ENCODE data around the gene ANTXRL.
"Not testable (repeated sequence)": the region's sequence is repeated elsewhere in the genome, so short reads cannot be mapped to it uniquely, and the experiment has no call there.

ANTXRL gene

DNA sequence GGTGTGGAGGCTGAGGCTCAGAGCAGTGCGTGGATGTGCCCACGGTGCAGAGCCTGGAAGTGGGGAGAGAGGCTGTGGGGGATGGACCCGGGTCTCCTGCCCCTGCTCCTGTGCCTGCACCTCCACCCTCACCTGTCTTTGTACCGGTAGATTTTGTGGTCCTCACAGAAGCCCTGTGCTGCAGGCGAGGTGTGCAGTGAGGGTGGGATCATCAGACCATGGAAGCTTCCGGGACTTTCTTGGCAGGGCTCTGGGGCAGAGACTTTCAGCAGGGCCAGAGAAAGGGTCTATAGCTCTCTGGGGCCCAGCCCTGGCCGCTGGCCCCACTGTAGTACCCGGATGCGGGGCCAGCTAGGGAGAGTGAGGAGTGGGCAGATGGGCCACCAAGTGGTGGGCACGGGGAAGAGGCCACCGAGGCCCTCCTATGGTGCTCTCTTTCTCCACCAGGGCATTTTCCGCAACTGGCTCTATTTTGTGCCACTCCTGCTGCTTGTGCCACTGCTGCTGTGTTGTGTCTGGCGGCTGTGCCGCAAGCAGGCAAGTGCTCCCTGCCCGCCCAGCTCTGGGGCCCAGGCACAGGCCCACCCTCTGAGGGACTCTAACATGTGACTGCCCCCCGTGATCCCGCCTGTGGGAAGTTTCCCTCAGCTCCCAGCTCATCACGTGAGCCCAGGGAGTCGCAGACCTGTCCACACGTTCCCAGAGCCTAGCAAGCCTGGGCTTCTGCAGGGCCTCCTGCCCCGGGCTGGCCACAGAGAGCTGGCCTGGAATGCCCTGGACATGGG, 22.1 kb downstream of the ANTXRL start:
- no peak for DNase-seq (ENCODE audit: low read depth)

DNA sequence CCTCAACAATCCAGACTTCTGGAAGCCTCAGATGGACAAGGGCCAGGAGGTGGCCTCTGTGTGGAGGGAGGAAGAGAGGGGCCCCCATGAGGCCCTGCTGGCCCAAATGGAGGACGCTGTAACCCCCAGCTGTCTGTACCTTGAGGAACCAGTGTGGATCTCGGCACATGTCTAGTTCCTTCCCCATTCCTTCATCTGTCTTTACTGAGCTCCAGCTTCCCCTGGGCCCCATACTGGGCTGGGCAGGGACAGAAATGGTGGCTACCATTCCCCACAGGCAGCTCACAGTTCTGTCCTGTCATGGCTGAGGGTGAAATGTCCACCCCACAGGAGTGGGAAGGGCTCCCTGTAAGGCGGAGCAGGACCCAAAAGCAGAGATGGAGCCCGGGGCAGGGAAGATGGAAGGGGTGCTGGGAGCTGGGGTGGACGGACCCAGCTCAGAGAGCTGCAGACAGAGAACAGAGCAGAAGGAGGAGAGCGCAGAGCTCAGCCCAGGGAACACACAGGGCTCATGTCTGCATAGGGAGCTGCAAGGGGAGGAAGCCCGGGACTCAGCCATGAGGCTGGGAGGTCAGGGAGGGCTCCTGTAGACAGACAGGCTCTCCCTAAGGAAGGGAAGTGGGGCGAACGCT, 22.8 kb downstream of the ANTXRL start:
- no peak for DNase-seq (ENCODE audit: low read depth)

DNA sequence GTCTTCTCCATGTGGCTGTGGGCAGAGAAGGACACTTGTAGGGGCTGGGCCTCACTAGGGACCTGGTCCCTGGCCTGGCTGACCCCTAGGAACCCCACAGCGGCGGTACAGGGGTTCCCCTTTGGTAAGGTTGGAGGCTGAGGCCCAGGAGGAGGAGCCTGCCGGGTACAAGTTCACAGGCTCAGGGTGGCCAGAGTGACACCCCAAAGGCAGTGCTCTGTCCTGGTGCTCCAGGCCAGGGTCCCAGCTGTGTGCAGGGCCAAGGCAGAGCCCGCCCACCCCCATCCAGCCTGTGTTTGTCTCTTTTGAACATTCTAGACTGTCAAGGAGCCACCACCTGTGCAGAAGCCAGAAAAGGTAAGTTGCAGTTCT, 23.3 kb downstream of the ANTXRL start:
- no peak for DNase-seq (ENCODE audit: low read depth)

DNA sequence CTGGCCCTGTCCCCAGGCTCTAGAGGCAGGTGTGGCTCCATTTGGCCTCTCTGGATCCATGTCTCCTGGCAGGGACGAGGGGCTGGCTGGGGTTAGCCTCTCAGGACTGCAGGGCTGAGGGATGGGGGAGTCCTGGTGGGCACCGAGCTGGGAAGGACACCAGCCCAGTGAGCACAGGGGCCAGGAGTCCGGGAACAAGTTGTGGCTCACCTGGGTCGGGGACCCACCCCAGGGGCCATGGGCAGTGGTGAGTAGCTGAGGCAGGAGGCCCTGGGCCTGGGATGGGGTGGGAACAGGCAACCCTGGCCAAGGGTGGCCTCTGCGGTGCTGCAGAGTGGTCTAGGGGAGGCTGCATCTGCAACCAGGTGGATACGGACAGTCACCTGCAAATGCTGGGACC, 24.1 kb downstream of the ANTXRL start:
- no peak for DNase-seq (ENCODE audit: low read depth)

DNA sequence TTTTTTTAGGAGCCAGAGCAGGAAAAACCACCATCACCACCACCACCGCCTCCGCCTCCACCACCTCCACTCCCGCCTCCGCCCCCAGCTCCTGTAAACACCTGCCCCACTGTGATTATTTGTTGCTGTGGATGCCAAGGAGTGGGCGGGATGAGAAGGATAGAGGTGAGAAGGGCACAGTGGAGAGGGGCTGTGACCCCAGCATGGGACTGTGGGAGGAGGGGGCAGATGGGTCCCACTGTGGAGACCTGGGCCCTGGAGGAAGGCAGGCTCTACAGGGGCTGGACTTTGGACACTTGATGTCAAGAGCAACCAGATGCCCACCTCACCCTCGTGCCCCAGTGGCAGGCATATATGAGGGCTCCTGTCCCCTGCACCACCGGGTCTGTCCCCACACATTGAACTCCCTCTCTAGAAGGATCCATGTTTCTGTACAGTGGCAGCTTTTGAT, 24.7 kb downstream of the ANTXRL start:
- no peak for DNase-seq (ENCODE audit: low read depth)

DNA sequence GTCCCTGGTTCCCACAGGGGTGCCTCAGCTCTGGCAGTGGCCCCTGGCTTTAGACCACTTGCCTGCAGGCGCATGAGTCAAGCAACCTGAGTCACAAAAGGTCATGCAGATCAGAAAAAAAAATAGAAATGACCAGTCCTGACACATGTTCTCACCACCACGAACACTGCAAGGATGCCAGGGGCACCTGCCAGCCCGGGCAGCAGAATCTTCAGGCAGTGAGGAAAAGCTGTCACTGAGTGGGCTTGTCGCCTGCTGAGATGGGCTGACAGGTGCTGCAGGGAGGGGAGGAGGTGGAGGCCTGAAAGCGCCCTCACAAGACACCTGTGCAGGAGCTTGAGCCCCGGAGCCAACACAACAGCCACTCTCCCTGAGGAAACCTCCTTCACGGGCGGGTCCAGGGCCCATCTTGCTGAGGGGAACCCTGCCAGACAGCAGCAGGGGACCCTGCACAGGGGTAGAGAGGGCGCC, 25.2 kb downstream of the ANTXRL start:
- DNase-seq (ENCODE audit: low read depth), result not testable (repeated sequence)

DNA sequence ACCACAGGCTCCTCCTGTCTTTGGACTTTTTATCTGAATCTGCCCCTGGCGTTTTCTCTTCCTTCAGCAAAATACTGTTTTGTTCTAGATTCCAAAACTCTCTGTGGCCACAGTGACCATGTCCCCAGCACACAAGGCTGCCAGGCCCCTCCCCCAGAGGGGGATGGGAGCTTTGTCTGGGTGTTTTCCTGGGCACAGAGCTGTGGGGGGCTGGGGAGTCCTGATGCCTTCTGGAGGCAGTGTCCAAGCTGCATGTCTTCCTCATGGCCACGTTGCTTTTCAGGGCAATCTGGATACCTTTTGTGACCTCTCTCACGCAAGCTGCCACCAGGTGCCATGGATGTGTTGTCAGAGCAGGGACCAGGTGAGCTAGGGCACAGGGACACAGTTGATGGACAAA, 26.2 kb downstream of the ANTXRL start:
- DNase-seq (ENCODE audit: low read depth), result no peak

DNA sequence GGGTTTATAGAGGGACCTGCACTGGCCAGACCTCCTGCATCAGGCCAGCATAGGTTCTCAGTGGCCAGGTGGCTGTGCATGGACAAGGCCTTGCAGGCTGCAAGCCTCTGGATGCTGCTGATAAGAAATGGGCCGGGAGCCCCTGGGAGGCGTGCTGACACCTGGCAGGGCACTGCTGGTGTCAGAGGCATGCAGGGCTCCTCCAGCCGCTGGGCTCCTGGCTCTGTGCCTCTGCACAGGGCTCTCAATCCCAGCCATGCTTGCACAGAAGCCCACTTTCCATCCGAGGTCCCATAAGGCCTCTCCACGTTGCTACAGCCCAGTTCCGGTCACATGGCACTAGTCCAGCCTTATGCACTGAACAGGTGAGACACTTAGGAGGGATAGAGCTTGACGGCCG, 27.3 kb downstream of the ANTXRL start:
- no peak for DNase-seq (ENCODE audit: low read depth)

DNA sequence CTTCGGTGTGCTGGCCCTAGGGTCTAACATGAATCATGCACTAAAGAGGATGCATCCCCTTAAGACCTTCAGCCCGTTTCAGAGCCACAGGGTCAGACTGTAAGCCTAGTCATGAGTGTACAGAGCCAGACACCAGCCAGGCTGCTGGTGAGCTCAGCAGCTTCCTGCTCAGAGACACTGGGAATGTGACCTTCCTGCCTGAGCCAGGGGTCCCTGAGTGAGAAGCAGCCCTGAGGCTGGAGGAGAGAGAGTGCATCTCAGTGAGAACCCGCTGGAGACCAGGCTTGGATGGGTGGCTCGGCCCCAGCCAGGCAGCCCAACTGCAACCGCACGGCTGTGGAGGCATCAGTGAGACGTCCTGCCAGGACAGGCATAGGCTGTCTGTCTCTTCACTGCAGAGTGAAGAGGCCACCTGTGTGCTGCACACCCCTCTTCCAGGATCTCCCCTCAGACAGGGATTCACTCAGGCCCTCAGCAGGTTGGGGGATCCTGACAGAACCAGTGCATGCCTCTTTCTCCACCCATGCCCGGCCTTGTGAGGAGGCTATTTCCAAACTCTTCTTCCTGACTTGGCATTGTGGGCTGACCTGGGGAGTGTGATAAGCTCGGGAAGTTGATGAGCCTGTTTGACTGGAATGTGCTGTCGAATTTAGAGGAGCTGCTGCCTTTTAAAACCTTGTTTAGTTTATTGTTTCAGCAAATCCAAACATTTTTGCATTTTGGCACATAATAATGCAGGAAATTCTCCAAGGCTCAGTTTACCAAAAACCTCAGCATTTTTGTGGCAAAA, 28.5 kb downstream of the ANTXRL start:
- DNase-seq (ENCODE audit: low read depth), result peak; percentile 27

DNA sequence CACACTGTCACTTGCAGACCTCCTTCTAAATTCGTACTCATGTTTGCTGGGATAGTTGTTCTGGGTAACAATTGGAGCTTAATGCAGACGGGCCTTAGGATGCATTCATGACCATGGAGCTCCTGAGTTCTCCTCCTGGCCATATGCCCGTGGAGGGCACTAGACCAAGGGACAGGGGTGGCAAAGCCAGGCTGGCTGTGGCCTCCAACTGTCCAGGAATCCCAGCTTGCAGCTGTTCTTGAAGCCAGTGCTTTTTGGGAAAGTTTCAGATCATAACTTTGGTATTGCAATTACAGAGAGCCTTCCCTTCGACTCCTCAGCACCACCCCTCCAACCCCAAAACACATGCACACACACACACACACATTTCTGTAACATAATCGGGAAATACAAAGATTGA, 30.6 kb downstream of the ANTXRL start:
- no peak for DNase-seq (ENCODE audit: low read depth)

DNA sequence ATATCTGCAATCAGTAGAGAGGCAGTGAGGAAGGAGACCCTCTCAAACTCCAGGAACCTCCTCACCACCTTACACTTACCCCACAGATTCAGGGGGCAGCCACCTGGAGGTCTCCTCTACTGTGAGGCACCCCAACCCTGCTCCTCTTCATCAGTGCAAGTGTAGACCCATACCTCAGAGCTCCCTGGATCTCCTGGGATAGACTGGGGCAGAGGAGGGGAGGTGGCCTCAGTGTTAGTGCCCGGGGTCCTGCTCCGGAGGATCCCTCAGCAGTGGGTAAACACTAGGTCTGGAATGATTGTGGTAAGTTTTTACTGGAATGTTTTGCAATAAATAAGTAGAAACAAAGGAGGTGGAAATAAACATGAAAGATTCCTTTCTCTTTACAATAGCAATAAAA, 31.1 kb downstream of the ANTXRL start:
- no peak for DNase-seq (ENCODE audit: low read depth)

DNA sequence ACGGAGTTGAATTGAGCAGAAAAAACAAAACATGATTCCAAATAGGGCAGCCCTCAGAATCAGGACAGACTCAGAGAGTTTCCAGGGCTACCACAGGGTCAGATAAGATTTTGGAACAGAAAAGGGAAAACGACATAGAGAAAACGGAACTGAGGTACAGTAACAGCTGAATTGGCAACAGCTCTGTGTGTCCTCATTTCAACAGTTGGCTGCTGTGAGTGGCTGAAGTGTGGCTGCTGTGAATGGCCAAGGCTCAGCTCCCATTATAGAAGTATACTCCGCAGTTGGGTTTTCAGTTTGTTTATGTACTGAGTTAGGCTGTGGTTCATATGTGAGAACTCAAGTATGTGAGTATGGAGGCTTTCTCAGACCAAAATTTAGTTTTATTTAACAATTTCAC, 32.0 kb downstream of the ANTXRL start:
- DNase-seq (ENCODE audit: low read depth), result no peak

DNA sequence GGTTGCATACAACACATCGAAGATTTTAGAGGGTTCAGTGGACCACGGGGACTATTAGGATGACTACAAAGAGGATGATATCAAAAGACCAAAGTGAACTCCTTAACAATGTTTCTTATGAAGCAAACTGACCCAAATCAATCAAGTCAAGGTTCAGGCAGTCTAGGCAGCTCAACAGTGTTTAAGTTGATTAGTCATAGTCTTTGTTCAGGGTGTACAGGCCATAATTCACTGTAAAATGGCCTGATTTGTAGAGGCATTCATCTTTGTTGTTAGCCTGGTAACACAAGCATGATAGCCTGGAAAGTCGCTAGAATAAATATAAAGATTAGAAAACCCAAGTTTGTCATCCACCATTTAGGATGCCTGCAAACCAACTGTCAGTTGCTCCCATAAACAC, 32.6 kb downstream of the ANTXRL start:
- DNase-seq (ENCODE audit: low read depth), result no peak

DNA sequence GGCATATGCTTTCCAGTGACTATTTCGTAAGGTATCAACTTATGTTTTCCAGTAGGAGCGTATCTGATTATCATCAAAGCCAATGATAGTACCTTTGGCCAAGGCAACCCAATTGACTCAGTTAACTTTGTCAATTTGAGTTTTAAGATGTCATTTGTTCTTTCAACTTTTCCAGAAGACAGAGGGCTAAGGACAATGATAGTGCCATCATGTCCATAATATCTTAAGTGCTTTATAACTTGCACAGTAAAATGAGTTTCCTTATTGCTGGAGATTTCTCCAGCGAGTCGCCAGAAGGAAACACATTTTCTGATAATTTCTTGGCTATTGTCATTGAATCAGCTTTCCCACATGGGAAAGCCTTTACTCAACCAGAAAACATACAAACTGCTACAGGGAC, 35.0 kb downstream of the ANTXRL start:
- DNase-seq (ENCODE audit: low read depth), result no peak

DNA sequence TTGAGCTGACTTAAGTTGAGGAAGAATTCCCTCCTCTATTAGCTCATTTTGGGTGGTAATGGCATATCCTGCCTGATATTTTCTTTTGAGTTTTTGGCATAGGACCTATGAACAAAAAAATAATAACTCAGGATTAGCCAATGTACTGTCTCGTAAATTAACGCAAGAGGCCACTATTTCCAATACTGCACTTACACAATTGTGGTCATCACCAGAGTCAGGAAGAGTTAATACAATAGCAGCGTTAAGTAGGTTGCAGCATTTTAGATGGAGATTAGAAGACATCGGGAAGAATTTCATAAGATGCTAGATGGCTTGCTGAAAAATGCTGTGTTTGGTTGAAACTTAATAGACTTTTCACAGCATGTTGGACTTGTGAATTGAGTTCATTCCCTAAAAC, 36.4 kb downstream of the ANTXRL start:
- DNase-seq (ENCODE audit: low read depth), result no peak

DNA sequence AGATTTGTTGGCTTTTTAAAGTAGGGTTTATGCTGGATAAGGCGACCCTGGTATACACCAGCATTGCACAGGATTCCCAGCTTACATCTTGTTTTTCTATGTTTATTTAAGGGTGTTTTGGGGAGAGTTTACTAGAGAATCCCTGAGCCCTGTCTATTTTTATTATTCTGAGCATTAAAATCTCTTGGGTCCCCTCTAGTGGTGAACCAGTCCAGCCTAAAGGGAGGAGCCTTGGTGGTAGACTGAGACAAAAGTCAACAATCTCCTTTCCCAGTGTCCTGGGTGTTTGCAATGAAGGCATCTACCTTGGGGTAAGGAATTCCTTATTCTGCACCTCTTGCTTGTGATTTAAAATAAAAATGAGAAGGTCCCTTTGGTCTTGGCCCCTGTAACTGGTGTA, 38.2 kb downstream of the ANTXRL start:
- DNase-seq (ENCODE audit: low read depth), result no peak

DNA sequence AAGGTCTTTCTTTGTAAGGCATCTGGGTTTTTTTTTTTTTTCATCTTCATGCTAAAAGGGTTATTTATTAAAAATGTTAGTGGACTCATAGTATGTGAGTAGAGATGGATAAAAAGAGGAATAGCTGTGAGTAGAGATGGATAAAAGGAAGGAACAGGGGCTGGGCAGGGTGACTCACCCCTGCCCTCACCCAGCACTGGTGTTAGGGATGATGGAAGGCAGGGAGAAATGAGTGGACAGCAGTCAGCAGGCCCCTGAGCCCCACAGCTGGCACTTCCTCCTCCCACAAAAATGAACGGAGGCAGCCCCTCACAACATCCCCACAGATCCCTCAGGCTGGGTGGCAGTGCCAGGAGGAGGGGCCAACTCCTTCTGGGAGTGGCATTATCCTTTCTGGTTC, 39.3 kb downstream of the ANTXRL start:
- DNase-seq (ENCODE audit: low read depth), result no peak

DNA sequence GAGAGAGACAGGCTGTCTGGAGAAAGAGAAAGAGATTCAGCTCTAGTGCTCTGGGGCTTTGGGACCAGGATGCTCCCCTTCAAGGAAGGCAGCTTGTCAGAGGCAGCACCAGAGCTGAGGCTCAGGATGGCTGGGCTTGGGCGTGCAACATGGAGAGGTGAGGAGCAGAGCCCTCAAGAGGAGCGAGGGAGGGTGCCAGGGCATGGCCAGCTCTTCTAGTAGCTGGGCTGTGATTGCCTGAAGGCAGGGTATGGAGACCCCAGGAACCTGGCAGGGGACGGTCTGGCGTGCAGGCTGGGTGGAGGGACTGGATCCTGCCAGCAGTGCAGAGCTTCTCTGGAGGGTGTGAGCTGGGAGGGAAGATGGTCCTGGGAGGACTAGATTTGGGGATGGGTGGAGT, 40.2 kb downstream of the ANTXRL start:
- DNase-seq (ENCODE audit: low read depth), result no peak

DNA sequence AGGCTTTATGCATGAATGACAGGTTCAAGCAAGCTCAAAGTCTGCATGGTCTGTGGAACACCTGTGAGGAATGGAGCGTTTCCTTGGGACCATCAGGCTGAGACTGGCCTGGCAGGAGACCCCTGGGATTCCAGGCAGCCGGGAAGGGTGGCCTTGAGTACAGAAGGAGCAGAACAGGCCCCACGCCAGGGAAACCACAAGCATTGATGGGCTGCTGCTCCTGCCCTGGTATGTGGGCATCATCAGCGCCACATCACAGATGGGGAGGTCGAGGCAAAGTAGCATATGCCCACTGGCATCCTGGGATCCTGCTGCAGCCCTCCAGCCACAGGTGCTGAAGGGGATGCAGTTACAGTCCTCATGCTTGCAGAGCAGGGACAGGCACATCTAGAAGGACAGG, 40.9 kb downstream of the ANTXRL start:
- no peak for DNase-seq (ENCODE audit: low read depth)

DNA sequence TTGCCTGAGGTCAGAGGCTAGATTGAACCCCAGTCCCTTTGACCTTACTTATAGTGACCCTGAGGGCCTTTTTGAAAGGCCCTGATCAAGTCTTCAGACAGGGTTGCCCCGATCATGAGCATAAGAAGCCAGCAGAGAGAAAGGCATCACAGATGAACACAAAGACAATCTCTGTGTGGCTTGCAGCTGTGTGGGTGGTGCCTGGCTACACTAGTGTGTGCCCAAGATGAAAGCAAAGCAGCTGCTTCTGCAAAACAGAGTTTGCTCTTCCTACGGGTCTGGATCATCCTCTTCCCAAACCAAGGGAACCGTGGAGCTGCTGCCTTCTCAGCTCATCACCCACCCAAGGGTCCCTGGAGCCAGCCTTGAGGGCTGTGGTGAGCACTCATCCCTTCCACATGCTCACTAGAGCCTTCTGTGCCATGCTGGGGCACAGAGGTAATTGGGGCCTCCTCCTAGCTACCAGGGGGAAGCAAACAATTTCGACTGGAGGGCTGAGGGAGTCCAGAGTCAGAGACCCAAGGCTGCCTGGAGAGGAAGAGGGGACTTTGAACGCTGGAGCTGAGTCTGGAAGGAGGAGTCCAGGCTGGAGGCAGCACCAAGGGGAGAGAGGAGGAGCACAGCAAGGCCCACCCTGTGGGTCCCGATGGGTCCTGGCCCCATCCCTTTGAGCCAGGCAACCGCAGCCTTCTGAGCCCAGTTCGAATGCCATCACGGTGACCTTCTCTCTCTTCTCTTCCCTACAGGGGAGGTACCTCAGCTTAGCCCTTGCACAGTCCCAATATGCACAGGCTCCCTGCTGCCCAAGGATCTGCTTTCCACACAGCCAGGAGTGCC, 42.3 kb downstream of the ANTXRL start:
- DNase-seq (ENCODE audit: low read depth), result no peak

DNA sequence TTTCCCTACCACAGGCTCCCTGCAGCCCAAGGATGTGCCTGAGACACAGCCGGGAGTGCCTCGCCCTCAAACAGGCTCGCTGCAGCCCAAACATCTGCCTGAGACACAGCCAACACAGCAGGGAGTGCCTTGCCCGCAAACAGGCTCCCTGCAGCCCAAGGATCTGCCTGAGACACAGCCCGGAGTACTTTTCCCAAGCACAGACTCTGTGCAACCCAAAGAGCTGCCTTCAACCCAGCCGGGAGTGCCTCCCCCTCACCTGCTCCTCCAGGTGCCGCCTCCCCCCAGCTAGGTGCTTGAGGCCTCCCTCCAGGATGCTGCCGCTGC, 42.9 kb downstream of the ANTXRL start:
- no peak for DNase-seq (ENCODE audit: low read depth)

DNA sequence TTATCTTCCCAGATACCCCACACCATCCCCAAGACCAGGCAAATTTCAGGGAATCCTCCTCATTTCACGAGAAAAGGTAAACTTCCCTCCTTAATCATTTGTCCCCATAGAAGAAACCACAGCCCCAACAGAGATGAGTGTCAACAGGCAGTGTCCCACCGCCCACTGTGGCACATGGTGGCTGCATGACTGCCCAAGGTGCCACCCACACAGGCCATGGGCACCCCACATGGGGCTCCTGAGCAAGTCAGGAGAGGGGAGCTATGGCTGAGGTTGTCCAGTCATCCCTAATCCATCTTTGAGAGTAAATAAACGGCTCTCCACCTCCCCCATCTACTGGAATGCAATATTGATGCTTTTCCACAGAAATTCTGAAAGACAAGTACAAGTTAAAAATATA, 44.1 kb downstream of the ANTXRL start:
- DNase-seq (ENCODE audit: low read depth), result no peak

Data from GM04503 (cell line).